Lower leg skin (tissue), 3 donors: ENCODE data around the gene ASAH2B.

Experiments
- CTCF ChIP-seq, 3 donors: fragments of 450-650 bp; IDR thresholded peaks; one replicate each; pipeline ENCODE4 v1.5.1; 2016; ENCODE audit warnings: antibody characterized with exemption in 3 of 3, mild to moderate bottlenecking in 3 of 3, moderate library complexity in 2 of 3
- POLR2A ChIP-seq, 2 donors: fragments of 450-650 bp; IDR thresholded peaks; one replicate each; pipeline ENCODE4 v1.6.1; 2016 to 2017; ENCODE audit warnings: antibody characterized with exemption in 2 of 2, mild to moderate bottlenecking in 1 of 2, moderate library complexity in 1 of 2

- TF ChIP-seq POLR2A (IDR thresholded peaks at IDR 0.05), result no peak
- TF ChIP-seq CTCF (IDR thresholded peaks at IDR 0.05), result no peak
These were observed 68.4 kb downstream of the ASAH2B start for GRCh38 chr10:50807851-50808776.
